GM12878 (cell line): ENCODE data around the gene EBPL. TPM values are rescaled to one million over a fixed set of nuclear protein-coding genes. Genes with fewer than 3 reads are reported as not detected.

ENCODE experiments used
- ATAC-seq: fragments of 200-7000 bp; cut with Tn5 transposase; 3 replicates; pipeline ENCODE4 v1.9.1; 2020; ENCODE audit warnings: mild to moderate bottlenecking, moderate library complexity
- BruUV-seq: library from RNA; stranded (reverse); fragments of 400-500 nt; replicated peaks from 2 replicates; lab custom pipeline; 2021; lab: Mats Ljungman, UMichigan
- CTCF ChIA-PET: fragments of 300-600 bp; sonication (Branson Sonifier 250); formaldehyde crosslinking; extraction: SDS; loops from one replicate; lab custom pipeline; 2021; ENCODE audit warnings: inconsistent platforms; lab: Yijun Ruan, JAX
- POLR2A ChIA-PET: fragments of 350-600 bp; formaldehyde crosslinking; extraction: SDS; loops from one replicate; lab custom pipeline; 2021; ENCODE audit warnings: inconsistent platforms; lab: Charles Lee
- RAD21 ChIA-PET: fragments of 300-600 bp; sonication (Branson Sonifier 250); formaldehyde crosslinking; loops from one replicate; lab custom pipeline; 2023; ENCODE audit warnings: antibody characterized with exemption; ENCODE audit not compliant: unreplicated experiment; lab: Charles Lee
- SMC1A ChIA-PET: fragments of 300-600 bp; sonication (Branson Sonifier 250); formaldehyde crosslinking; loops from one replicate; lab custom pipeline; 2023; ENCODE audit not compliant: unreplicated experiment, uncharacterized antibody; lab: Charles Lee
- DNase-seq: peaks from one replicate; pipeline ENCODE4 v3.0.0-alpha.2; 2011; ENCODE audit warnings: low read depth, low spot score
- FAIRE-seq: peaks from 3 replicates; lab custom pipeline; 2011; peaks lifted over from hg19 to GRCh38; lab: Jason Lieb, UNC
- H2AFZ ChIP-seq: 2 replicates; pipeline ENCODE4 v1.6.0; 2011; ENCODE audit warnings: low read depth, low read length, control low read depth; ENCODE audit not compliant: control insufficient read depth
- H3K27ac ChIP-seq: 2 replicates; pipeline ENCODE4 v1.5.1; 2011; ENCODE audit warnings: control low read depth; ENCODE audit not compliant: control insufficient read depth, insufficient read depth
- H3K27me3 ChIP-seq, 2 experiments: replicated peaks in 1 of 2; 2 replicates each; pipeline versions ENCODE4 v1.6.0 to v1.6.1; 2011; ENCODE audit warnings: low read length in 1 of 2; ENCODE audit not compliant: control insufficient read depth in 2 of 2, insufficient read depth in 2 of 2
- H3K36me3 ChIP-seq, 2 experiments: 2 replicates each; pipeline ENCODE4 v1.5.1; 2011; ENCODE audit warnings: low read length in 1 of 2; ENCODE audit not compliant: control insufficient read depth in 2 of 2, insufficient read depth in 2 of 2
- H3K4me1 ChIP-seq: 2 replicates; pipeline ENCODE4 v1.6.1; 2011; ENCODE audit warnings: mild to moderate bottlenecking, low read length, moderate library complexity, mixed read lengths; ENCODE audit not compliant: control insufficient read depth, insufficient read depth
- H3K4me2 ChIP-seq: 2 replicates; pipeline ENCODE4 v1.6.0; 2011; ENCODE audit warnings: control low read depth; ENCODE audit not compliant: control insufficient read depth, insufficient read depth
- H3K4me3 ChIP-seq: fragments of 200-600 bp; sonication (generic); 2 replicates; pipeline ENCODE4 v1.5.1; 2016
- H3K79me2 ChIP-seq: 2 replicates; pipeline ENCODE4 v1.6.0; 2011; ENCODE audit warnings: low read length; ENCODE audit not compliant: control insufficient read depth, insufficient read depth
- H3K9ac ChIP-seq: 2 replicates; pipeline ENCODE4 v1.8.0; 2011; ENCODE audit warnings: low read length, control low read depth, mixed read lengths; ENCODE audit not compliant: control insufficient read depth, insufficient read depth
- H3K9me3 ChIP-seq: replicated peaks from 3 replicates; pipeline ENCODE4 v1.5.1; 2011; ENCODE audit warnings: mild to moderate bottlenecking, low read length; ENCODE audit not compliant: control insufficient read depth, insufficient read depth
- H4K20me1 ChIP-seq: 2 replicates; pipeline ENCODE4 v1.6.0; 2011; ENCODE audit not compliant: control insufficient read depth, insufficient read depth
- ATF7 ChIP-seq: fragments of 450-650 bp; IDR thresholded peaks from 2 replicates; pipeline ENCODE4 v1.6.1; 2016; ENCODE audit warnings: low read depth, mild to moderate bottlenecking
- BCL11A ChIP-seq: IDR thresholded peaks from 2 replicates; pipeline ENCODE4 v1.6.1; 2011; ENCODE audit warnings: low read depth, low read length
- BRCA1 ChIP-seq: IDR thresholded peaks from 2 replicates; pipeline ENCODE4 v1.6.1; 2011; ENCODE audit warnings: low read depth, low read length, improper control_type of control experiment
- EP300 ChIP-seq, 2 experiments: fragments of 150-350 bp in 1 of 2; IDR thresholded peaks; 2 replicates each; pipeline ENCODE4 v1.6.1; 2011 to 2012; ENCODE audit warnings: low read depth in 2 of 2, low read length in 2 of 2, borderline replicate concordance in 1 of 2, improper control_type of control experiment in 1 of 2, inconsistent platforms in 1 of 2; ENCODE audit not compliant: control insufficient read depth in 1 of 2
- FOXM1 ChIP-seq: IDR thresholded peaks from 2 replicates; pipeline ENCODE4 v1.6.1; 2012; ENCODE audit warnings: low read depth, mild to moderate bottlenecking, inconsistent platforms, low read length, moderate library complexity
- GATAD2B ChIP-seq: fragments of 450-650 bp; conservative IDR thresholded peaks from 2 replicates; pipeline ENCODE4 v1.6.1; 2017; ENCODE audit warnings: low read depth, mild to moderate bottlenecking, moderate library complexity
- IKZF2 ChIP-seq, 2 experiments: fragments of 450-650 bp; IDR thresholded peaks; 2 replicates each; pipeline ENCODE4 v1.6.1; 2017; ENCODE audit warnings: mild to moderate bottlenecking in 2 of 2, moderate library complexity in 2 of 2
- JUNB ChIP-seq: IDR thresholded peaks from 2 replicates; pipeline ENCODE4 v1.6.1; 2016; ENCODE audit warnings: antibody characterized with exemption, mild to moderate bottlenecking
- NFIC ChIP-seq: IDR thresholded peaks from 2 replicates; pipeline ENCODE4 v1.6.1; 2012; ENCODE audit warnings: low read depth, mild to moderate bottlenecking, inconsistent platforms, low read length, moderate library complexity
- NFXL1 ChIP-seq: fragments of 450-650 bp; IDR thresholded peaks from 2 replicates; pipeline ENCODE4 v1.6.1; 2017; ENCODE audit warnings: antibody characterized with exemption, mild to moderate bottlenecking, borderline replicate concordance
- NR2C2 ChIP-seq: IDR thresholded peaks from 2 replicates; pipeline ENCODE4 v1.6.1; 2011; ENCODE audit warnings: borderline replicate concordance, low read depth; ENCODE audit not compliant: control insufficient read depth, insufficient read length
- SMARCA5 ChIP-seq: fragments of 450-650 bp; IDR thresholded peaks from 2 replicates; pipeline ENCODE4 v1.6.1; 2017; ENCODE audit warnings: mild to moderate bottlenecking
- SRF ChIP-seq, 2 experiments: IDR thresholded peaks; 2 replicates each; pipeline ENCODE4 v1.6.1; 2011; ENCODE audit warnings: low read depth in 2 of 2, low read length in 2 of 2, mild to moderate bottlenecking in 1 of 2, moderate library complexity in 1 of 2
- YY1 ChIP-seq: IDR thresholded peaks from 2 replicates; pipeline ENCODE4 v1.6.1; 2011; ENCODE audit warnings: low read depth, mild to moderate bottlenecking, low read length
- ZSCAN29 ChIP-seq: fragments of 450-650 bp; IDR thresholded peaks from 2 replicates; pipeline ENCODE4 v1.6.1; 2017; ENCODE audit warnings: mild to moderate bottlenecking, moderate library complexity
- WGBS: methylation state at CpG from one replicate; pipeline ENCODE4 v1.1.6; 2016; ENCODE audit warnings: low lambda C conversion rate; ENCODE audit not compliant: insufficient replicate concordance, insufficient coverage; ENCODE audit errors: missing lambda C conversion rate; 5-methylcytosine and 5-hydroxymethylcytosine counted together
- in situ Hi-C: fragments of 300-500 bp; cut with MboI; formaldehyde crosslinking; loops from 9 replicates; pipeline ENCODE4 v1.14.3; 2018; ENCODE audit warnings: mixed read lengths
- intact Hi-C: fragments of 100-400 bp; cut with micrococcal nuclease; formaldehyde crosslinking; loops from one replicate; pipeline ENCODE4 v1.14.2; 2022; ENCODE audit not compliant: unreplicated experiment
- polyA plus RNA-seq, 11 experiments: library from polyadenylated mRNA; depleted of rRNA in 4 of 11; unstranded in 6 of 11; stranded (reverse) in 5 of 11; fragments of >200 nt; fragmentation: Nextera tagmentation in 4 of 11; fragmentation: Illumina TruSeq in 1 of 11; extraction: Ambion mirVana in 4 of 11; extraction: Trizol in 1 of 11; gene quantifications; 1 replicate in 1 of 11; 2 replicates in 10 of 11; pipeline versions ENCODE4 v1.2.1 to v1.2.3, GENCODE V29; 2011 to 2016; ENCODE audit warnings: inconsistent platforms in 2 of 11, missing spikeins in 2 of 11, low read depth in 1 of 11
- total RNA-seq, 4 experiments: library from RNA; depleted of rRNA in 3 of 4; stranded (reverse); fragments of >200 nt in 3 of 4; fragmentation: Illumina TruSeq in 1 of 4; extraction: Trizol in 1 of 4; gene quantifications; 2 replicates each; pipeline versions ENCODE4 v1.2.1 to v1.2.3, GENCODE V29; 2013 to 2021
- TF ChIP-seq, protein P1 (sequence below): fragments of 450-650 bp; IDR thresholded peaks from 2 replicates; pipeline ENCODE4 v1.6.1; 2017; ENCODE audit warnings: mild to moderate bottlenecking, moderate library complexity
- TF ChIP-seq, protein P2 (sequence below): IDR thresholded peaks from 2 replicates; pipeline ENCODE4 v1.6.1; 2011; ENCODE audit warnings: borderline replicate concordance, low read depth, mild to moderate bottlenecking, moderate library complexity, mixed read lengths, low read length; ENCODE audit not compliant: insufficient read depth; ENCODE audit errors: extremely low read length
- TF ChIP-seq, protein P3 (sequence below): IDR thresholded peaks from 2 replicates; pipeline ENCODE4 v1.6.1; 2012; ENCODE audit warnings: low read depth, low read length, improper control_type of control experiment

EBPL gene
- total and polyA plus RNA-seq, 10 of the 15 experiments (the other 5 are each of a cell fraction or from before 2014, with no cell fraction given): 6.2 to 72.8 (median 43.5) TPM

DNA sequence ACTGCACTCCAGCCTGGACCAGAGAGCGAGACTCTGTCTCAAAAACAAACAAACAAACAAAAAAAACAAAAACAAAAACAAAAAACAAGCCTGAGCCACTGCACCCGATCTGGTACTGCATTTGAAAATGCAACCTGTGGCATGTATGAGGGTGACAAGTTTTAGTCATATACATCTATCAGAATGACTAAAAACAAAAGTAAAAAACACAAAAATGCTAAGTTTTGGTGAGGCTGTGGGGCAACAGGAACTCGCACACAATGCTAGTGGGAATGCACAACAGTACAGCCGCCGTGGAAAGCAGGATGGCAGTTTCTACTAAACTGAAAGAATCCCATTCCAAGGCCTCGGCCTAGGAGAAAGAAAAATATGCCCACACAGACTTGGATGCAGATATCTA lies 7.8 kb downstream of the EBPL start (continued):
- TF ChIP-seq NFIC (peak; percentile 53; the same call in 1 of the 2 replicates), YY1 (no peak), FOXM1 (no peak), JUNB (peak; percentile 94), SMARCA5 (no peak), SRF (IDR thresholded peaks at IDR 0.05; ENCODE audit: low read depth in 2 of 2, low read length in 2 of 2) (no peak), NR2C2 (no peak), ZSCAN29 (no peak), EP300 (IDR thresholded peaks at IDR 0.05; ENCODE audit: borderline replicate concordance in 1 of 2, control insufficient read depth in 1 of 2, low read depth in 2 of 2, low read length in 2 of 2) (peak; percentile 34 to 40; a peak in 2 of 4 replicates)

DNA sequence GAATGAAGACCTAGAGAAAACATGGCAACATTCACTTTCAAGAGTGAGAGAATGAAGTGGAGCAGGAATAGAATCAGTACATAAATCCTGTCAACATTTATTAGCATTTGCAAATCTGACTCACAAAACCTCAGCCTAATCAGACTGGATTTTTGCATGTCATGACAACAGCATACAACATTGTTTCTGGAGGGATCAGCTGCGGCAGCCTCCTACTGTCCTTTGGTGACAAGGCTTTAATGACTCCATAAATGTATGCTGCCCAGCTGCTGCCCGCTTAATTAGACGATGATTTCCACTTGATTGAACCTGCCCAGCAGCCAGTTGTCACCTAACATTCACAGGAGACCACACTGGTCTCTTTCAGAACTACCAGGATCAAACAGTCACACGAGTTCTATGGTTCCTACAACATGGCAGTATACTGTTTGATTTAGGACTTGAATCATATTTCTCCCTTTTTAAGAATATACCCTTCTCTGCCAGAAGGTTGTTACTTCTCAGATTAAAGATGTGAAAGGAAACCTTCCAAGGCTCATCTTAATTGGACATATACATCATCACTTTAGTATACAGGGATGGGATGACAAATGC lies 9.3 kb downstream of the EBPL start:
- FAIRE-seq: peak; percentile 78
- H3K27me3 ChIP-seq: no peaks in the 10 kb centered on the region
- ChIA-PET SMC1A (interaction anchor here (0.8 to 1.3 kb wide), 3 partner anchors 12 to 109 kb away, joined by 3 read pairs; no protein-coding TSS in a partner anchor), POLR2A (no interaction called here), CTCF (interaction anchor here (0.6 to 1.5 kb wide), 4 partner anchors 12 to 176 kb away, joined by 3 to 4 read pairs (median 4); no protein-coding TSS in a partner anchor), RAD21 (no interaction called here)
- 97% methylated on average over 4 of the region's 4 CpGs for WGBS
- no peaks in the 10 kb centered on the region; the same call in 1 of the 2 replicates for H4K20me1 ChIP-seq
- no peaks in the 10 kb centered on the region for H3K9me3 ChIP-seq
- H3K27ac ChIP-seq: no peak overlapping the region
- peaks cover 6% of the 10 kb centered on the region for H3K79me2 ChIP-seq
- H3K4me3 ChIP-seq: no peak overlapping the region
- ATAC-seq: no peak
- H3K36me3 ChIP-seq: no peaks in the 10 kb centered on the region
- intact Hi-C loops: loop anchor here (10.0 kb wide), 1 partner anchor 237 kb away; the partner anchor contains the start of genes CAB39L and SETDB2
- no peak overlapping the region for H2AFZ ChIP-seq
- in situ Hi-C loops: no loop called here
- no peak overlapping the region for H3K4me2 ChIP-seq
- BruUV-seq: no TSS peak
- H3K9ac ChIP-seq: no peak overlapping the region
- peaks cover 14% of the 10 kb centered on the region for H3K4me1 ChIP-seq
- no peak for DNase-seq
- TF ChIP-seq NFXL1: no peak
- TF ChIP-seq ATF7: no peak
- TF ChIP-seq, protein P1, sequence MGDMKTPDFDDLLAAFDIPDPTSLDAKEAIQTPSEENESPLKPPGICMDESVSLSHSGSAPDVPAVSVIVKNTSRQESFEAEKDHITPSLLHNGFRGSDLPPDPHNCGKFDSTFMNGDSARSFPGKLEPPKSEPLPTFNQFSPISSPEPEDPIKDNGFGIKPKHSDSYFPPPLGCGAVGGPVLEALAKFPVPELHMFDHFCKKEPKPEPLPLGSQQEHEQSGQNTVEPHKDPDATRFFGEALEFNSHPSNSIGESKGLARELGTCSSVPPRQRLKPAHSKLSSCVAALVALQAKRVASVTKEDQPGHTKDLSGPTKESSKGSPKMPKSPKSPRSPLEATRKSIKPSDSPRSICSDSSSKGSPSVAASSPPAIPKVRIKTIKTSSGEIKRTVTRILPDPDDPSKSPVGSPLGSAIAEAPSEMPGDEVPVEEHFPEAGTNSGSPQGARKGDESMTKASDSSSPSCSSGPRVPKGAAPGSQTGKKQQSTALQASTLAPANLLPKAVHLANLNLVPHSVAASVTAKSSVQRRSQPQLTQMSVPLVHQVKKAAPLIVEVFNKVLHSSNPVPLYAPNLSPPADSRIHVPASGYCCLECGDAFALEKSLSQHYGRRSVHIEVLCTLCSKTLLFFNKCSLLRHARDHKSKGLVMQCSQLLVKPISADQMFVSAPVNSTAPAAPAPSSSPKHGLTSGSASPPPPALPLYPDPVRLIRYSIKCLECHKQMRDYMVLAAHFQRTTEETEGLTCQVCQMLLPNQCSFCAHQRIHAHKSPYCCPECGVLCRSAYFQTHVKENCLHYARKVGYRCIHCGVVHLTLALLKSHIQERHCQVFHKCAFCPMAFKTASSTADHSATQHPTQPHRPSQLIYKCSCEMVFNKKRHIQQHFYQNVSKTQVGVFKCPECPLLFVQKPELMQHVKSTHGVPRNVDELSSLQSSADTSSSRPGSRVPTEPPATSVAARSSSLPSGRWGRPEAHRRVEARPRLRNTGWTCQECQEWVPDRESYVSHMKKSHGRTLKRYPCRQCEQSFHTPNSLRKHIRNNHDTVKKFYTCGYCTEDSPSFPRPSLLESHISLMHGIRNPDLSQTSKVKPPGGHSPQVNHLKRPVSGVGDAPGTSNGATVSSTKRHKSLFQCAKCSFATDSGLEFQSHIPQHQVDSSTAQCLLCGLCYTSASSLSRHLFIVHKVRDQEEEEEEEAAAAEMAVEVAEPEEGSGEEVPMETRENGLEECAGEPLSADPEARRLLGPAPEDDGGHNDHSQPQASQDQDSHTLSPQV: no peak
- TF ChIP-seq, protein P2, sequence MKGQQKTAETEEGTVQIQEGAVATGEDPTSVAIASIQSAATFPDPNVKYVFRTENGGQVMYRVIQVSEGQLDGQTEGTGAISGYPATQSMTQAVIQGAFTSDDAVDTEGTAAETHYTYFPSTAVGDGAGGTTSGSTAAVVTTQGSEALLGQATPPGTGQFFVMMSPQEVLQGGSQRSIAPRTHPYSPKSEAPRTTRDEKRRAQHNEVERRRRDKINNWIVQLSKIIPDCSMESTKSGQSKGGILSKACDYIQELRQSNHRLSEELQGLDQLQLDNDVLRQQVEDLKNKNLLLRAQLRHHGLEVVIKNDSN: no peak
- no peak for TF ChIP-seq IKZF2 (IDR thresholded peaks at IDR 0.05)
- TF ChIP-seq GATAD2B: no peak
- TF ChIP-seq BRCA1: no peak
- TF ChIP-seq BCL11A: no peak
- TF ChIP-seq, protein P3, sequence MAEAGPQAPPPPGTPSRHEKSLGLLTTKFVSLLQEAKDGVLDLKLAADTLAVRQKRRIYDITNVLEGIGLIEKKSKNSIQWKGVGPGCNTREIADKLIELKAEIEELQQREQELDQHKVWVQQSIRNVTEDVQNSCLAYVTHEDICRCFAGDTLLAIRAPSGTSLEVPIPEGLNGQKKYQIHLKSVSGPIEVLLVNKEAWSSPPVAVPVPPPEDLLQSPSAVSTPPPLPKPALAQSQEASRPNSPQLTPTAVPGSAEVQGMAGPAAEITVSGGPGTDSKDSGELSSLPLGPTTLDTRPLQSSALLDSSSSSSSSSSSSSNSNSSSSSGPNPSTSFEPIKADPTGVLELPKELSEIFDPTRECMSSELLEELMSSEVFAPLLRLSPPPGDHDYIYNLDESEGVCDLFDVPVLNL: no peak
